KMS-11 (cell line): ENCODE data around the gene KRT10.
A peak's percentile ranks its signal among the peaks of the same experiment; 100 is the strongest.

ENCODE experiments used
- H2AFZ ChIP-seq: fragments of 200-600 bp; sonication (generic); 2 replicates; pipeline ENCODE4 v1.6.1; 2016; ENCODE audit warnings: antibody characterized with exemption, mixed run types, low read depth
- H3K27ac ChIP-seq: fragments of 200-600 bp; sonication (generic); 2 replicates; pipeline ENCODE4 v1.6.1; 2016; ENCODE audit warnings: mild to moderate bottlenecking, mixed run types
- H3K27me3 ChIP-seq: fragments of 200-600 bp; sonication (generic); 2 replicates; pipeline ENCODE4 v1.6.1; 2017; ENCODE audit warnings: mild to moderate bottlenecking, low read depth, mixed run types, moderate library complexity; ENCODE audit not compliant: insufficient read depth
- H3K36me3 ChIP-seq: fragments of 200-600 bp; sonication (generic); 2 replicates; pipeline ENCODE4 v1.6.1; 2017; ENCODE audit warnings: mild to moderate bottlenecking, mixed run types; ENCODE audit not compliant: insufficient read depth
- H3K4me1 ChIP-seq: fragments of 200-600 bp; sonication (generic); 2 replicates; pipeline ENCODE4 v1.6.1; 2016; ENCODE audit warnings: mild to moderate bottlenecking, low read depth, mixed run types; ENCODE audit not compliant: poor library complexity, severe bottlenecking
- H3K4me2 ChIP-seq: fragments of 200-600 bp; sonication (generic); 2 replicates; pipeline ENCODE4 v1.7.0; 2016; ENCODE audit warnings: mild to moderate bottlenecking, mixed run types
- H3K4me3 ChIP-seq: fragments of 200-600 bp; sonication (generic); IDR thresholded peaks from 2 replicates; pipeline ENCODE4 v1.6.1; 2017; ENCODE audit warnings: low read depth, low read length, mixed read lengths; ENCODE audit not compliant: insufficient read depth
- H3K79me2 ChIP-seq: fragments of 200-600 bp; sonication (generic); 2 replicates; pipeline ENCODE4 v1.6.1; 2016; ENCODE audit warnings: low read depth, mixed run types; ENCODE audit not compliant: insufficient read depth
- H3K9ac ChIP-seq: fragments of 200-600 bp; sonication (generic); 2 replicates; pipeline ENCODE4 v1.6.1; 2016; ENCODE audit warnings: mild to moderate bottlenecking, mixed run types
- H4K20me1 ChIP-seq: fragments of 200-600 bp; sonication (generic); 2 replicates; pipeline ENCODE4 v1.6.1; 2016; ENCODE audit warnings: mild to moderate bottlenecking, mixed run types; ENCODE audit not compliant: insufficient read depth
- TF ChIP-seq, protein P1 (sequence below): fragments of 200-600 bp; sonication (generic); conservative IDR thresholded peaks from 2 replicates; pipeline ENCODE4 v1.6.1; 2017; ENCODE audit warnings: low read depth, mild to moderate bottlenecking, antibody characterized with exemption, low read length, moderate library complexity, mixed read lengths

Gene KRT10

DNA sequence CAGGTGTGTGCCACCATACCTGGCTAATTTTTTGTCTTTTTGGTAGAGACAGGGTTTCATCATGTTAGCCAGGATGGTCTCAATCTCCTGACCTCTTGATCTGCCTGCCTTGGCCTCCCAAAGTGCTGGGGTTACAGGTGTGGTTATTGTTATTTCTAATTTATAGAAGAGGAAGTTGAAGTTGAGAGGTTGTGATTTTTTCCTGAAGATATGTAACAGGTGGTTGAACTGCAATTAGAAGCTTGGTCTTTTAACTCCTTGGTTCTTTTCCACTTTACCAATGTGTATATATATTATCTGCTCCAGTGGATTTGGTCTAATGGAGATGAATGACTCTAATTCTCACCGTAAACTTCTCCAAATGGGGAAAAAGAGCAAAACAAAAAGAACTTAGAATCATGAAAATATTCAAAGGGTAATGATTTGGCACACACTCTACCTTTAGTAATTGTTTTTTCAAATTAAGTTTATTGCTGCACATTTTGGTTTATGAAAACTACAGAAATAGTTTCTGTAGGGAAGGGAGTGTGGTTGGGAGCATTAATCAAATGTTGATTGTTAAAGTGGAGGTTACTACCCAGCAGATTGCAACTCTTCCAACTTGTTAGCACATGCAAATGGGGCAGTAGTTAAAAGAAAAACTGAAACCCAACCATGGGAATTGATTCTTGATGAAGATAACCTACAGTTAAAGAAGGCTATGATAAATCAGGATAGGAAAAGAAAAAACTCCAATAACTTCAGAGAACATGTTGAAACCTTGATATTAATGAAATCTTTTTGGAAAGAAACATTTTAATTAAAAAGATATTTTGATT lies 1.8 kb upstream of the KRT10 start:
- no peak overlapping the region for H3K9ac ChIP-seq
- peaks cover 11% of the 10 kb centered on the region for H3K4me1 ChIP-seq
- no peak overlapping the region for H3K27ac ChIP-seq
- no peak overlapping the region for H3K4me3 ChIP-seq
- no peak overlapping the region for H3K4me2 ChIP-seq
- no peaks in the 10 kb centered on the region for H4K20me1 ChIP-seq
- no peaks in the 10 kb centered on the region for H3K36me3 ChIP-seq
- no peak overlapping the region for H2AFZ ChIP-seq
- TF ChIP-seq, protein P1, sequence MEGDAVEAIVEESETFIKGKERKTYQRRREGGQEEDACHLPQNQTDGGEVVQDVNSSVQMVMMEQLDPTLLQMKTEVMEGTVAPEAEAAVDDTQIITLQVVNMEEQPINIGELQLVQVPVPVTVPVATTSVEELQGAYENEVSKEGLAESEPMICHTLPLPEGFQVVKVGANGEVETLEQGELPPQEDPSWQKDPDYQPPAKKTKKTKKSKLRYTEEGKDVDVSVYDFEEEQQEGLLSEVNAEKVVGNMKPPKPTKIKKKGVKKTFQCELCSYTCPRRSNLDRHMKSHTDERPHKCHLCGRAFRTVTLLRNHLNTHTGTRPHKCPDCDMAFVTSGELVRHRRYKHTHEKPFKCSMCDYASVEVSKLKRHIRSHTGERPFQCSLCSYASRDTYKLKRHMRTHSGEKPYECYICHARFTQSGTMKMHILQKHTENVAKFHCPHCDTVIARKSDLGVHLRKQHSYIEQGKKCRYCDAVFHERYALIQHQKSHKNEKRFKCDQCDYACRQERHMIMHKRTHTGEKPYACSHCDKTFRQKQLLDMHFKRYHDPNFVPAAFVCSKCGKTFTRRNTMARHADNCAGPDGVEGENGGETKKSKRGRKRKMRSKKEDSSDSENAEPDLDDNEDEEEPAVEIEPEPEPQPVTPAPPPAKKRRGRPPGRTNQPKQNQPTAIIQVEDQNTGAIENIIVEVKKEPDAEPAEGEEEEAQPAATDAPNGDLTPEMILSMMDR, result no peak
- no peaks in the 10 kb centered on the region for H3K27me3 ChIP-seq
- H3K79me2 ChIP-seq, result no peaks in the 10 kb centered on the region

DNA sequence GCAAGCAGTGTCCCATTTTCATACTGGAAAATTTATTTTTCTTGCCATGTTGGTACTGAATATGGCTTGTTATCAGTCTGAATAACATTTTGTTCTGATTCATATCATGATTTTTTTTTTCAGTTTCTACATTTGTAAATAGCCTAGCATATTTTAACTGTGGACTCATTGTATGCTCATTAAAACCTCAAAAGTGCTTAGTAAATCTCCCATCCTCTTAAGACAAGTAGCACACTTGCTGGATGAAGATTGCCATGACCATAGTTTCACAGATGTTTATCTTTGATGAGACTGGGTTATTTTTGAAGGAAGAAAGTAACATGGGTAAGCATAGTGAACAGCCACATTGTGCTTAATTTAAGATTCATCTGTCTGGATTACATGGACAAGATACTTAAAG lies 878 bp downstream of the KRT10 start:
- TF ChIP-seq, protein P1, result no peak
- Histone ChIP-seq H3K9ac (no peak overlapping the region), H3K36me3 (no peaks in the 10 kb centered on the region), H3K27ac (no peak overlapping the region), H3K4me2 (no peak overlapping the region), H3K27me3 (no peaks in the 10 kb centered on the region), H4K20me1 (no peaks in the 10 kb centered on the region), H3K79me2 (no peaks in the 10 kb centered on the region), H2AFZ (no peak overlapping the region), H3K4me3 (no peak overlapping the region), H3K4me1 (peaks cover 18% of the 10 kb centered on the region)

DNA sequence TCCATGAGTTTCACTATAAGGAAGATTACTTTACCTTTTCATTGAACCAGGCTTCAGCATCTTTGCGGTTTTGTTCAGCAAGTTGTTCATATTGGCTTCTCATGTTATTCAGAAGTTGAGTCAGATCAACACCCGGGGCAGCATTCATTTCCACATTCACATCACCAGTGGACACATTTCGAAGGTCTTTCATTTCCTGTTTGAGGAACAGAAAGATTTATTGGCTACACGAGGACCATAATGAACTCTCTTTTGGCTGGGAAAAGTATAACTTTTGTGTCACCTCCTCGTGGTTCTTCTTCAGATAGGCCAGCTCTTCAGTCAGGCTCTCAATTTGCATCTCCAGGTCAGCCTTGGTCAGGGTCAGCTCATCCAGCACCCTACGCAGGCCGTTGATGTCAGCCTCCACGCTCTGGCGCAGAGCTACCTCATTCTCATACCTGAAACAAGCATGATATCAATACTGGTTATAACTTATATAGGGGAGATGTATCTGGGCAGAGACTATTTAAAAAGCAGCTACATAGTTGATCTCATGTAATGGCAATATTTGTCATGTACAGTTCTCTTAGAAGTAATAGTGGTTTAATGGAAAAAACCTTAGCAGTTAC lies 2.1 kb downstream of the KRT10 start:
- no peaks in the 10 kb centered on the region for H3K36me3 ChIP-seq
- H3K27ac ChIP-seq, result no peak overlapping the region
- H2AFZ ChIP-seq, result no peak overlapping the region
- H3K4me1 ChIP-seq, result peaks cover 18% of the 10 kb centered on the region
- TF ChIP-seq, protein P1, result no peak
- no peaks in the 10 kb centered on the region for H4K20me1 ChIP-seq
- no peaks in the 10 kb centered on the region for H3K27me3 ChIP-seq
- no peaks in the 10 kb centered on the region for H3K79me2 ChIP-seq
- no peak overlapping the region for H3K4me3 ChIP-seq
- H3K4me2 ChIP-seq, result no peak overlapping the region
- no peak overlapping the region for H3K9ac ChIP-seq

DNA sequence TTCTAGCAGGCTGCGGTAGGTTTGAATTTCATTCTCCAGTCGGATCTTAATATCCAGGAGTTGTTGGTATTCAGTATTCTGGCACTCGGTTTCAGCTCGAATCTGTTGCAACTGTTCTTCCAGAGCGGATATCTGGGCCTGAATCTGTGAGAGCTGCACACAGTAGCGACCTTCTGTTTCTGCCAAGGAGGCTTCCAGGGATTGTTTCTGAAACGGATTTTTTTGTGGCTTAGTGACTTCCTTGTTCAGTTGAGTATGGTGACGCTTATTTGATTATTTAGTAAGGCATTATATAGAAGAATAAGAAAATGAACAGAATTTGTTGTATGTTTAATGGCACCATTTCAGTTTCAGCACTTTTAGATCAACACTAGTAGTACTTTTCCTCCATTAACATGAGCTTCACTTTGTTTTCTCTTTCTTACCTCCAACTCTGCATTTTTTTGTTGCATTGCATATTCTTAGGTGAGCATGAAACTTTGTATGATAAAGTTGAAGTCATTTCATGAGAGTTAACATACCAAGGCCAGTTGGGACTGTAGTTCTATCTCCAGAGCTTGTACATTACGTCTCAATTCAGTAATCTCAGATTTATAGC lies 2.8 kb downstream of the KRT10 start:
- peaks cover 18% of the 10 kb centered on the region for H3K4me1 ChIP-seq
- H2AFZ ChIP-seq, result peak overlapping the region; percentile 86
- H3K27me3 ChIP-seq, result no peaks in the 10 kb centered on the region
- H3K9ac ChIP-seq, result no peak overlapping the region
- peak overlapping the region; percentile 70; the same call in 1 of the 2 replicates for H3K27ac ChIP-seq
- H3K36me3 ChIP-seq, result no peaks in the 10 kb centered on the region
- no peak overlapping the region for H3K4me3 ChIP-seq
- no peaks in the 10 kb centered on the region for H3K79me2 ChIP-seq
- TF ChIP-seq, protein P1, result no peak
- peak overlapping the region; percentile 66 for H3K4me2 ChIP-seq
- no peaks in the 10 kb centered on the region for H4K20me1 ChIP-seq
